Stimulated activated naive B cell treated with anti-CD40 and anti-IgM and Interleukin-4, amounts not matched to agents 10 μg/mL and 1 μg/mL and 100 μg/mL, for 72 hours (primary cell): ENCODE data around the gene TUBD1.

Experiments
- ATAC-seq, 2 donors: fragments of 150-1000 bp; cut with Tn5 transposase; replicated peaks; 2 replicates each; pipeline ENCODE4 v1.10.0; 2021; ENCODE audit warnings: moderate library complexity in 1 of 2
- DNase-seq: peaks from one replicate; pipeline ENCODE4 v3.0.0; 2021
- H3K27ac Mint-ChIP-seq: one replicate; pipeline ENCODE4 v1.8.0; 2022; ENCODE audit warnings: mild to moderate bottlenecking, mixed read lengths
- H3K27me3 Mint-ChIP-seq, 2 donors: one replicate each; pipeline ENCODE4 v1.8.0; 2022; ENCODE audit warnings: mixed read lengths in 2 of 2
- H3K36me3 Mint-ChIP-seq, 2 donors: one replicate each; pipeline ENCODE4 v1.8.0; 2022; ENCODE audit warnings: mixed read lengths in 2 of 2, mild to moderate bottlenecking in 1 of 2
- H3K4me1 Mint-ChIP-seq, 2 donors: one replicate each; pipeline ENCODE4 v1.8.0; 2022; ENCODE audit warnings: mixed read lengths in 2 of 2, mild to moderate bottlenecking in 1 of 2
- H3K4me3 Mint-ChIP-seq, 2 donors: one replicate each; pipeline ENCODE4 v1.8.0; 2022; ENCODE audit warnings: mild to moderate bottlenecking in 2 of 2, mixed read lengths in 2 of 2, moderate library complexity in 1 of 2
- H3K9me3 Mint-ChIP-seq, 2 donors: one replicate each; pipeline ENCODE4 v1.8.0; 2022; ENCODE audit warnings: mixed read lengths in 2 of 2, mild to moderate bottlenecking in 1 of 2

TUBD1 gene

GRCh38 chr17:59810894-59811153 lies 81.9 kb downstream of the TUBD1 start:
- Mint-ChIP-seq H3K9me3 (no peaks in the 10 kb centered on the region), H3K27ac (no peak overlapping the region), H3K4me3 (no peak overlapping the region), H3K36me3 (peaks cover 22 to 24% of the 10 kb centered on the region in 2 donors), H3K27me3 (no peaks in the 10 kb centered on the region), H3K4me1 (peaks cover 5 to 13% of the 10 kb centered on the region in 2 donors)
- DNase-seq (no peak), ATAC-seq (no peak)
